MM.1S (cell line): ENCODE data around the gene ATP6V1F.

Experiments used
- DNase-seq: peaks from one replicate; pipeline ENCODE4 v3.0.0-alpha.2; 2015
- H2AFZ ChIP-seq: fragments of 300-600 bp; sonication (generic); 2 replicates; pipeline ENCODE4 v1.6.0; 2016; ENCODE audit warnings: antibody characterized with exemption, low read length
- H3F3A ChIP-seq: fragments of 300-600 bp; sonication (generic); 2 replicates; pipeline ENCODE4 v1.6.1; 2016; ENCODE audit warnings: mild to moderate bottlenecking, antibody characterized with exemption, low read length, moderate library complexity, mixed read lengths; ENCODE audit not compliant: insufficient read depth
- H3K27ac ChIP-seq: fragments of 300-600 bp; sonication (generic); 2 replicates; pipeline ENCODE4 v1.5.1; 2016; ENCODE audit warnings: mild to moderate bottlenecking, low read length
- H3K27me3 ChIP-seq: fragments of 300-600 bp; sonication (generic); replicated peaks from 2 replicates; pipeline ENCODE4 v1.6.0; 2016; ENCODE audit warnings: low read length; ENCODE audit not compliant: insufficient read depth
- H3K36me3 ChIP-seq: fragments of 300-600 bp; sonication (generic); replicated peaks from 2 replicates; pipeline ENCODE4 v1.6.1; 2016; ENCODE audit warnings: mild to moderate bottlenecking, low read length, mixed read lengths; ENCODE audit not compliant: insufficient read depth
- H3K4me1 ChIP-seq: fragments of 300-600 bp; sonication (generic); 2 replicates; pipeline ENCODE4 v1.6.1; 2016; ENCODE audit warnings: low read length, mixed read lengths
- H3K4me2 ChIP-seq: fragments of 300-600 bp; sonication (generic); 2 replicates; pipeline ENCODE4 v1.6.0; 2016; ENCODE audit warnings: low read depth, low read length
- H3K4me3 ChIP-seq: fragments of 300-600 bp; sonication (generic); 2 replicates; pipeline ENCODE4 v1.5.1; 2016; ENCODE audit warnings: low read length, mixed read lengths
- H3K79me2 ChIP-seq: fragments of 300-600 bp; sonication (generic); 2 replicates; pipeline ENCODE4 v1.6.1; 2016; ENCODE audit warnings: mixed run types, low read length, mixed read lengths
- H3K9ac ChIP-seq: fragments of 300-600 bp; sonication (generic); 2 replicates; pipeline ENCODE4 v1.6.1; 2016; ENCODE audit warnings: low read length, mixed read lengths
- H3K9me2 ChIP-seq: fragments of 300-600 bp; sonication (generic); replicated peaks from 2 replicates; pipeline ENCODE4 v1.6.1; 2016; ENCODE audit warnings: mild to moderate bottlenecking, low read length, mixed read lengths; ENCODE audit not compliant: insufficient read depth
- H3K9me3 ChIP-seq: fragments of 300-600 bp; sonication (generic); replicated peaks from 2 replicates; pipeline ENCODE4 v1.6.1; 2016; ENCODE audit warnings: mild to moderate bottlenecking, low read length, mixed read lengths; ENCODE audit not compliant: insufficient read depth
- H4K20me1 ChIP-seq: fragments of 300-600 bp; sonication (generic); 2 replicates; pipeline ENCODE4 v1.6.1; 2016; ENCODE audit warnings: mild to moderate bottlenecking, low read length, moderate library complexity, mixed read lengths; ENCODE audit not compliant: insufficient read depth
- CTCF ChIP-seq: fragments of 300-600 bp; sonication (generic); IDR thresholded peaks from 2 replicates; pipeline ENCODE4 v1.5.1; 2016; ENCODE audit warnings: antibody characterized with exemption, low read length, mixed read lengths
- EZH2 ChIP-seq: fragments of 300-600 bp; sonication (generic); optimal IDR thresholded peaks from 2 replicates; pipeline ENCODE3; 2017; ENCODE audit warnings: low read depth, mild to moderate bottlenecking, antibody characterized with exemption, low read length, mixed read lengths
- EZH2phosphoT487 ChIP-seq: fragments of 300-600 bp; sonication (generic); IDR thresholded peaks from 2 replicates; pipeline ENCODE4 v1.6.1; 2018; ENCODE audit warnings: antibody characterized with exemption, low read length

Gene ATP6V1F

DNA sequence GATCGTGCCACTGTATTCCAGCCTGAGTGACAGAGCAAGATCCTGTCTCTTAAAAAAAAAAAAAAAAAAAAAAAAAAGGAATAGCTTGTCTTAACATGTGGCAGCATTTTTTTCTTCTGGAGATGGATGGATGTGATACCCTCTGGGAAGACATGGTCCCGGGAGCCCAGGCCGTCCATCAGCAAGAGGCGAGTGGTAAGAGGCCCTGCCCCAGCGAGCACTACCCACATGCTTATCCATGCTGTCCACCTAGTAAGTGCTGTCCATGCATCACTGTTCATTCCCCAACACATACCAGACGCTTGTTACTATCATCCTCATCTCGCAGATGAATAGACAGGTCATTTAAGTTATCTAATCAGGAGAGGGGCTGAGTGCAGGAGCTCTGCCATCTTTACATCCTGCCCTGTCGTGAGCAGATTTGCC is 12.9 kb downstream of the ATP6V1F start:
- no peak for TF ChIP-seq EZH2
- no peak for TF ChIP-seq EZH2phosphoT487
- TF ChIP-seq CTCF, result no peak
- H3K36me3 ChIP-seq, result no peaks in the 10 kb centered on the region
- no peak for DNase-seq
- no peaks in the 10 kb centered on the region for H3K9me3 ChIP-seq
- H3K4me1 ChIP-seq, result no peaks in the 10 kb centered on the region
- no peak overlapping the region for H3K4me2 ChIP-seq
- H4K20me1 ChIP-seq, result no peaks in the 10 kb centered on the region
- H3K79me2 ChIP-seq, result no peaks in the 10 kb centered on the region
- H3F3A ChIP-seq, result no peaks in the 10 kb centered on the region
- H3K27ac ChIP-seq, result no peak overlapping the region
- H3K9ac ChIP-seq, result no peak overlapping the region
- H2AFZ ChIP-seq, result no peak overlapping the region
- H3K9me2 ChIP-seq, result no peaks in the 10 kb centered on the region
- H3K27me3 ChIP-seq, result no peaks in the 10 kb centered on the region
- H3K4me3 ChIP-seq, result no peak overlapping the region

DNA sequence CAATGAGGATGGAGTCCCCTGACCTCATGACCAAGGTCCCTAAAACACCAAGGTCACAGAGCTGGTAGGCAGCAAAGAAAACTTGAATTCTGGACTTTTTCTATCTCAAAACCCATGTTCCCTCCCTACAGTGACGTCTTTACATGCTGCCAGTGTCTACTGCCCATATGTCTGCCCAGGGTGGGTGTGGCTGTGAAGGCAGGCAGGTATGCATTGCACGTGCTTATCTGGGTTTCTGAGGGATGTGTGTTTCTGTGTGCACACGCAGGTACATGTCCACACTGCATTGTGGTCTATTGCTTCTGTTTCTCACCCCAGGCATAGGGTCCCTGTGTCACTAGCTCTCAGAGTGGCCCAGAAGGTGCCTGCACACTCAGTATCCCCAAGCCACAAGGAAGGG is 13.5 kb downstream of the ATP6V1F start:
- Histone ChIP-seq H3F3A (no peaks in the 10 kb centered on the region), H3K4me2 (no peak overlapping the region), H3K27ac (no peak overlapping the region), H2AFZ (no peak overlapping the region), H4K20me1 (no peaks in the 10 kb centered on the region), H3K4me1 (no peaks in the 10 kb centered on the region), H3K9ac (no peak overlapping the region), H3K9me3 (no peaks in the 10 kb centered on the region), H3K79me2 (no peaks in the 10 kb centered on the region), H3K4me3 (no peak overlapping the region), H3K27me3 (no peaks in the 10 kb centered on the region), H3K9me2 (no peaks in the 10 kb centered on the region), H3K36me3 (no peaks in the 10 kb centered on the region)
- DNase-seq, result no peak
- TF ChIP-seq EZH2phosphoT487 (no peak), CTCF (no peak), EZH2 (no peak)

- H3K4me1 ChIP-seq, result no peaks in the 10 kb centered on the region
- H3K27me3 ChIP-seq, result no peaks in the 10 kb centered on the region
- H2AFZ ChIP-seq, result no peak overlapping the region
- no peaks in the 10 kb centered on the region for H3K79me2 ChIP-seq
- no peak overlapping the region for H3K4me2 ChIP-seq
- H3K9me3 ChIP-seq, result no peaks in the 10 kb centered on the region
- no peaks in the 10 kb centered on the region for H3K9me2 ChIP-seq
- H4K20me1 ChIP-seq, result no peaks in the 10 kb centered on the region
- DNase-seq, result no peak
- TF ChIP-seq CTCF (no peak), EZH2phosphoT487 (no peak), EZH2 (no peak)
- no peaks in the 10 kb centered on the region for H3F3A ChIP-seq
- no peak overlapping the region for H3K9ac ChIP-seq
- H3K27ac ChIP-seq, result no peak overlapping the region
- no peaks in the 10 kb centered on the region for H3K36me3 ChIP-seq
- H3K4me3 ChIP-seq, result no peak overlapping the region
Observed at GRCh38 chr7:128876586-128876977, 13.9 kb downstream of the ATP6V1F start.
